SIG-M5 treated with dmso at 0.1 percent for 504 hours (cell line): Measurements from ENCODE around the gene KIRREL3.

Experiments
- DNase-seq: peaks from one replicate; lab custom pipeline; 2025; ENCODE audit not compliant: unreplicated experiment; lab: John Stamatoyannopoulos, UW

Gene KIRREL3

DNA sequence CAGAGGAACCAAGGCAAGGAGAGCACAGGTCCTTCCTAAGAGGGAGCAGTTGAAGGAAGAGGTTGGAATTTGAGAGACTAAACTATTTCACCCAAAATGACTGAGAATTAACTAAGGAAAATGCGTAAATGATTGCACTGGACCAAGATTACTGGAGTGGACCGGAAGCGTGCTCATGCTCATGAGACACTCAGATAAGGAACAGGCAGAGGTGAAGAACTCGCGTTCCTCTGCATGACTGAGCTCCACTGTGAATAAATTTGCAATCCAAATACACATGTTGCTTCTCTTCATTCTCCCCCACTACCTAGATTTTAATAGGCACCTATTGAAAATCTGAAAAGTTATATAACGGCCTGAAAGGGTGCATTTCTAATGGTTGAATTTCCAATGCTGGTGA is 207.0 kb downstream of the KIRREL3 start:
- DNase-seq, result no peak

DNA sequence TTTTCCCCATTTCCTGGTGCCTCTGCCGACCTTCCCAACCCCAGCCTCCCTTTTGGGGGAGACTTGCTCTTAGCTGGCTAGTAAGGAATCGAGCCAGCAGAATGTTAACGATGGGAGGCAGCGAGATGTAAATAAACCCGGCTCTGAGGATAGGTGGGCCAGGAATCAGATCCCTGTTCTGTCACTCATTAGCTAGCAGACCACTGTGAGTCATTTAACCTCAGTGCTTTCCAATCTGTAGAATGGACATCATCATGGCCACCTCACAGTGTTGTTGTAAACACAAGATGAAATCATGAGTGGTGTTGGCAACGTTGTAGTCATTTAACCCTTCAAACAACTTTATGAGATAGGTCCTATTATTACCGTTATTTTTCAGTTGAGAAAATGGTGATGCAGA is 208.6 kb downstream of the KIRREL3 start:
- no peak for DNase-seq

DNA sequence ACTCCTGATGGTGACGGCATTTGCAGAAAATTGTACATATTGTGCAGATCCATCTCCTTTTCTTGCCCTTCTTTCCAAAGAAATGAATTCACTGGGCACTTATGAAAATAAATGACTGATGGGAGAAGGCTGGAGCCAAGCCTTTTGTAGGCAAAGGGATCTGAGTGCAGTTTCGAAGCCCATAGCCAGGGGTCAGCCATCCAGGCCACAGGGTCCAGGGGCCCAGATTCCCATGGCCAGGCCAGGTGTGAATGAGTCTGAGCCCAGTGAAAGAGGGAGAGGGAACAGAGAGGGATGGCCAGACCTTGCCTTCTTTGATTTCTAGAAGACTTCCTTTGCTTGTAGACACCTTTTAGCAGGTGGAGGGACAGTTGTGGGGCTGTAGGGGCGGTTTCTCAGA is 209.1 kb downstream of the KIRREL3 start:
- no peak for DNase-seq

DNA sequence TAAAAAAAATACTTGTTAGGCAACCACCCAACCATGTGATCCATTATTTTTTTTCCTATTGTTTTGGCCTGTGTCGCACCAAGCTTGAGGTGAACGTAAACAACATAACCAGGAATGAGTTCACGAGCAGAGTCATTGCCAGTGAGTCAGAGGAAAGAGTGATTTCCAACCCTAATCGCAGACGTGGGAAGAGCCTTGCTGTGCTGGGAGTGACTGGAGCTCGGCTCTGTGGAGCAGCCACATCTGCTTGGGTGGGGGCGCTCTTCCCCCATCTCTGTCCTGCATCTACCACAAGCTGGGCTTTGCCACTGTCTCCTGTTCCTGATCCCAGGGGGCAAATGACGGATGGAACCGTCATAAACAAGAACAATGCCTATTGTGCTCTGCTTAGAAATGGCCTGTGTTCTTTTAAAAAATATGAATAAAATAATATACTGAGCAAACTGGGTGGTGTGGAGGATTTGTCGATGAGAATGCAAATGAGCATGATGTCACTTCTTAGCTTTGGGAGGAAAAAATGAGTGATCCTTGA is 210.0 kb downstream of the KIRREL3 start:
- DNase-seq, result no peak

DNA sequence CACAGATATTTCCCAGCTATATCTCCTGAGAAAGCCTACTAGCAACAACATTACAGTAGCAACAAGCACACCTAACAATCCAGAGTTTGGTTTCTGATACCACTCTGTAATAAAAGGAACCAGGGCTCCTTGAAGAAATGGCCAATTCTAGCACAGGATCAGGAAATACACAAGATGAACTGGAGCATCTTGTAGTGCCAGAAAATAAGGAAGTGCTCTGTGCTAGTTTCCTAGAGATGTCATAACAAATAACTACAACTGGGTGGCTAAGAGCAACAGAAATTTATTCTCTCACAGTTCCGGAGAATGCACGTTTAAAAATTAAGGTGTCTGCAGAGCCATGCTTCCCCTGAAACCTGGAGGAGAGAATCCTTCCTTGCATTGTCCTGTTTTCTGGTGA is 217.8 kb downstream of the KIRREL3 start:
- no peak for DNase-seq

DNA sequence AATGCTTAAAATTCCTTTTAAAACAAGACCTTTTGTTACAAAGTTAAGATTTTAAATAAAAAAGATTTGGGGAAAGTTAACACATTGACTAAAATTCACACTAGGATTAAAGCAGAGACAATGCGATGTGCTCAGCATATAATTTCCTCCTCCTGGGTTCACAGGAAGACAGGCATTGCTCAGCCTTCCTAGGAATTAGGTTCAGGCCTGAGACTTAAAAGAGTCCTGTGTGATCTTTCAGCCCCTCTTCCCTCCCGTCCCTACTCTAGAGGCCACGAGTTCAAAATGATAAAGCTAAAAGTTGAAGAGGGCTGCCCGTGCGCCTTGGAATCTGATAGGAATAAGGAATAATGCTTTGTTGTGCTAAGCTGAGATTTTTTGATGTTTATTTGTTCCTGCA is 218.6 kb downstream of the KIRREL3 start:
- DNase-seq, result no peak

DNA sequence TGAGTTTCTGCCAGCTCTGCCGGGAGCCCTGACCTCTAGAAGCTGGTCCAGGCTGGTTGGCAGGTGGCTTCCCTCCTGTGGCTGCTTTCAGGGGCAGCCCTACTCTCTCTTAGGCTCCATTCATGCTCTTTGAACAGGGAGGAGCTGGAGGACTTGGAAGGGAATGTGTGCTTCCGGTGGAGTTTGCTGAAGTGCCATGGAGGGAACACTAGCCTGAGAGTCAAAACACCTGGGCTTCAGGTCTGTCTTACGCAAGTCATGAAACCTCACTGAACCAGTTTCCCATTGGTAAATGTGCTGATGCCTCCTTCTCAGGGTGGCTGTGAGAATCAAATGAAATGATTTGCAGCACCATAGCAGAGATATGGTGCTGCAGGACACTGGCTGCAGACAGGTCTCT is 224.5 kb downstream of the KIRREL3 start:
- DNase-seq, result no peak

DNA sequence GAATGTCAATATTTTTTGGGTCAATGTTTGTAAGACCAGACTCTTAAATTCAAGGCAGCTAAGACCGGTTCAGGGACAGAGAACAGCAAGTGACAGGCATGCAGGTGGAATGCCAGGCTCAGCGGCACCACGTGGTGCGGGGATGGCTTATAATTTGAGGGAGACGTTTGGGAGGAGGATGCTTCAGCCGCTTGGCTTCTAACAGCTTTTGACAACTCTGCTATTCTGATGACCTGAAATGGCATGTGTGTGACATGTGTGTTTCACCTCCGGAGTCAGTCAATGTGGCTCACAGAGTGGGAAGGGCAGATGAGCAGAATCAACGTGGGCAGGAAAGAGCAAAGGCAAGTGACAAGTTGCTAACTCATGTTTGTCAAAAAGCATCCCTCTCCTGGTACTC is 228.3 kb downstream of the KIRREL3 start:
- DNase-seq, result no peak

DNA sequence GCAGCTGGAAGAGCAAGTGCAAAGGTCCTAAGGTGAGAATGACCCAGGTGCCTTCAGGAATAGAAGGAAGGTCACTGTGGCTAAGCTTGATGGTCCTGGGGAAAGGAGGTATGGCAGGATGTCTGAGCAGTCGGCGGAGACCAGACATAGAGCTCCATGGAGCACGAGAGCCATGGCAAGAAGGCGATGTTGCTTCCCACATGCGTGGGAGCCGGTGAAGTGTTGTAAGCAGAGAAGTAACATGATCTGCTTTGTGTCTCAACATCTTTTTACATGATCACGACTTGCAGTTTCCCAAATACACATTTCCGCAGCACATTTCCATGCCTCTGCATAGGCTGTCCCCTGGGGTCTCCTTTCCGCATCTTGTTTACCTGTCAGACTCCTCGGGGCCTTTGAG is 231.9 kb downstream of the KIRREL3 start:
- DNase-seq, result no peak

DNA sequence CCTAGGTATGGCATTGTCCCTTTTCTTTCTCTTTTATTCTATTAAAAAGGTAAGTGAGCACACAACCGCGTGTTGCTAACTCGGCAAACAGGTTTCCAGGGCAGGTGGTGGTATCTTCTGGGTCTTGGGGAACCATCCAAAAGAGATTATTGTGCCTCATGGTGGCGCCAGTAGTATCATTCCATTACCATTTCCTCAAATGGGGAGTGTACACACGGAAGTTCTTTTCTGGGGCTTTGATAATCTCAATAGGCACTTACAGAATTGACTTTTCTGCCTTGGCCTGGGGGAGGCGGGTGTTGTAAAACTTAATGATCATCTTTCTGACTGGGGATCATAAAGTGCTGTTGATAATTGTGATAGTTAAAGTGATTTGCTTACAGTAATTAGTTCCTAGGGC is 234.1 kb downstream of the KIRREL3 start:
- no peak for DNase-seq

DNA sequence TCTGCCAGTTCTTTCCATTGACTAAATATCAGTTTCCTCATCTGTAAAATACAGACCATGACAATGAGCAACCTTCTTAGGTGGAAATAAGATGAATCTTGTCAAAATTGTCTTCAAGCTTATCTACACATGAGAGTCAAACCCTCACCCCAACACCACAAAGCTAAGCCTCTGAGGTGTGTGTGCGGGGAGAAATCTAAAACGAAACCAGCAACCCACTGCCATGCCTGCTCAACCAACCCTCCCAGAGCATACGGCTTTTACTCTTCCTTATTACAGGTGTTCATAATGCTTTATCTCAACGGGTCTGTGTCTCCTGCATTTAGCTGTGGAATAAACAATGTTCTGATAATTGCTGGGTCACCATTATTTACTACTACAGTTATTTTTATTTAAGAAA is 235.4 kb downstream of the KIRREL3 start:
- no peak for DNase-seq

DNA sequence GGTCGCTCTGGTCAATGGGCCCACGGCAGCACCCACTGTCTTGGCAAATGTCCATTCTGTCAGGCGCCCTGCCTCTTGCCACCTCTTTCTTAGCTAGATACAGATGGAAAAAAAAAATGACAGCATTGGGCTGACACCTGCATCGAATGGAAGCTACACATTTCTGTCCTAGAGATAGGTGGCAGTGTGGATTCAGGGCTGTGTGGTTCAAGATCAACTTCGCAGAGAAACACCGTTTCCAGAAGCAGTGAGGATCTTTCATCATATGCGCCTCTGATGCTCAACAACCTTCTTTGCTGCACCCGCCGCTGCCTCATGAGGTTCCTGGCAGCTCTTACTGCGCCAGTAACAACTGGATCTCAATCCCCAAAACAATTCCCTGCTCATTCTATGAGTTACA is 236.3 kb downstream of the KIRREL3 start:
- no peak for DNase-seq

DNA sequence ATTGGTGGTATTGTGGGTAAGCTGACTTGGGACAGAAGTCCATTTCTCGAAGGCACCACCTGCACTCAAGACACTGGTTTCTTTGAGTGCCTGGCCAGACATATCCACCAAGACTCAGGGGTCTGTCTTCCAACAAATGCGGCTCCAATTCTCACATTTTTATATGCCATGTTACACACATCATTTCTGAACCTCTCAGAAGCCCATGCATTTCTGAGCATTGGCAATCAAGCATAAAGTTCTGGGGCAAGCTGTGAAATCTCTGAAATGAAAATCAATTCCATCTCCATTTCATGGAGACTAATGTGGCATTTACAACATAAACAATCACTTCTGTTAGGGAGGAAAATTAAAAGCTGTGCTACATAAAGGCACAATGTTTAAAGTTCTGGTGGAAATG is 243.7 kb downstream of the KIRREL3 start:
- DNase-seq, result no peak

DNA sequence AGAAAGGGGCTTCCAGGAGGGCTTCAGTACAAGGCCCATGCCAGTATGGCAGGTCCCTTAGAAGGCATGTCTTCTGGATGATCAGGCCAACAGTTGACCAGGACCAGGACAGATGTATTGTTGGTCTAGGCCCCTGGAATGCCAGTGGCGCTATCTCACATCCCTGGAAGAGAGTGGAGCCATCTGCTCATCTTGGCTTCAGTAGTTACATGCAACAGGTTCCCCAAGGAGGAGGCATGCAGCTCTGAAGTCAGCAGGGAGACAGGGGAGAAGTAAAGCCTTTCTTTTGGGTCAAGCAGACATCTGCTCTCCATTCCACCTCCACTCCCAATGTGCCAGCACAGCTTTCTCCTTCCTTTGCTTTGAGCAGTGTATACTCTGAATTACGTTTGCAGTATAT is 244.1 kb downstream of the KIRREL3 start:
- no peak for DNase-seq

DNA sequence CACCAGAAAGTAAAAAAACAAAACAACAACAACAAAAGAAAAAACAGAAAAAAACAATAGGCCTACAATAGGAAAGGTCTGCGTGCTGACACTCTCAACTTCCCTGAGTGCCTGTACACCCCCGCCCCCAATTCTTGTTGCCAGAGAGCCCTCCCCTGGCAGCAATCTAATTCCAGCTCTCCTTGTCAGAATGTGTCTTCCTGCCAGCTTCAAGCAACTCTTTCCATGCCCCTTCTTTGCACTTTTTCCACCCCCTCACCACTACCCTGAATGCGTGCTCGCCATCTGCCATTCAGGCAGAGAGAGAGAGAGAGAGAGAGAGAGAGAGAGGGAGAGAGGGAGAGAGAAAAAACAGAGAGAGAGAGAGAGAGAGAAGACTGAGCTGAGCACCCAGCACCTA is 245.0 kb downstream of the KIRREL3 start:
- DNase-seq, result no peak

DNA sequence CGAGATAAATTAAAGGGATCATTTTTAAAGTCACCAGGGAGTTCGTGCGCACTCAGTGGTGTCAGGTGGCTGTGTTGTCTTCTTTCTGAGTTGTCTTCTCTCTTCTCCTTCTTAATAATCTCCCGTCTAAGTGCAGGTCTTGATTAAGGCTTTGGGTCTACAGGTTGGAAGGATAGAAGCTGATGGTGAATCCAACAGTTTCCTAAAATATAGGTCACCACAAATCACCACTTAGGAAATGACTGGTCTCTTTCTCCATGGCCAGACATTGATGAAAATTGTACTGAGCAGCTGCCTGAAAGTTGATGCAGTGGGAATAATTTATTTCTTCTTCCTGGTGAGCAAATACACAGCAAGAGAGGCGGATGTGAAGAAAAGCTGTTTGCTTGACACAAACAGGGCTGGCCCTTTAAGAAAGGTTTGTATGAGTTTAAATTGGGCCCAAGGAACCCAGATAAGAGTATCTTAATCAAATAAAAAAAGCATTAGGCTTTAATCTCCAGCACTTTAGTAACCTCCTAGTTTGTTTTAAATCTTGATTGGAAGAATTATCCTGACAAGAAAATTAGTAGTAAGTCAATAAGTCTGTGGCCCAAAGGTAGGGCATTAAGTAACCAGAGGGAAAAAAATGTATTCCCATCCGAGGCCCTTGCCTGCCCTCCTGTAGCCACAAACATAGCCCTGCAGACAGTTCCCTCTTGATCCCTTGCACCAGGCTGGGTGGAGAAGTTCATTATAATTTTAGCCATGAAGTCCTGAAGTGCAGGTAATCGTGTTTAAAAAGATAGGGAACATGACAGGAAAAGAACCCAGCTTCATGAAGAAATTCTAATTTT is 245.8 kb downstream of the KIRREL3 start:
- no peak for DNase-seq

DNA sequence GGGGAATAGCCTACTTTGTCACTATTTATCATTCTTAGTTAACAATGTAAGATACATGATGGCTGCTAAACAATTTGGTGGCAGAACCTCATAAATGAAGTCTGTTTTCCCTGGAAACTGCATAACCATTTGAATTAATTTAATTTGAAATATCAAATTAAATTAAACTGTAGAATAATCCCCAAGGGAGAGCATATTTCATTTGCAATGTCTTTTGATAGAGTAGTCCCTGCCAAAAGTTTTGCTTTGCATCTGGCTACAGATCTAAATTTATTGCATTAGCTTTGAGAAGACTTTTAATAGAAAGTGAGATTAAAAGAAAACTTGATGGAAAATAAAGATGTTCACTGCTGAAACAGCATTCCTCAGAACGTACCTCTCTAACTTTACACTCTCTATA is 246.6 kb downstream of the KIRREL3 start:
- DNase-seq, result no peak

DNA sequence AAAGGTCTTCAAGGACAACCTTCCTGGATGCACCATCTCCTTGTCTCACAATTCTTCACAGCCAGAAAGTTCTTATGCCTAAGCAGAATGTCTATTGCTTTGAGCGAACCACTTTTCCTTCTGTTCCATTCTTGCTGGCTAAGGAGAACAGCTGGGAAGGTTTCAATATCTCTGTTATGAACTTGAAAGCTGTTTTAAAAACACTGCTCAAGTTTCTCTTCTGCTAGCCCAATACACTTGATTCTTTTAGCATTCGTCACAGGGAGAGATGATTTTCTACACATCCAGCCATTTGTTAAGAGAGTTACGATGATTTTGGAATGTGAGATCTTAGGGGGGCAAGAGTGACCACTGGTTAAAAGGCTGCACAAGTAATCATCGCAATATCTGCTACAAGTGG is 249.3 kb downstream of the KIRREL3 start:
- DNase-seq, result no peak

DNA sequence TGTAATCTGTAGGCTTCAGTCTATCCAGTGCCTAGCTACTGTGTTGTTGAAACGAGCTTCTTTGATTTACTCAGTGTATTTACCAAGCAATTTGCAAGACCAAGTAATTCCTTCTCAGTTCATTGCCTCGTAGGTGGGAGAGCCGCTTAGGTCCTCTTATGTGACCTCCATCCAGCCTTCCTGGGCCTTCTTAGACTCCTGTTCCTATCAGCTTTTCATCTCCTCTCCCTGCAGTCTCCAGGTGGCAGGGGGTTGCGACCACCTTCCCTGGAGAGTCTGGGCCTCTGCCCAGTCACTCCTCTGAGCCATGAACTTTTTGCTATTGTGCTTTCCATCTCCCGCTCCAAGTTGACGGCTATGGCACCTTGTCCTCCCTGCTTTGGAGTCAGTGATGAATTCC is 251.8 kb downstream of the KIRREL3 start:
- DNase-seq, result no peak

DNA sequence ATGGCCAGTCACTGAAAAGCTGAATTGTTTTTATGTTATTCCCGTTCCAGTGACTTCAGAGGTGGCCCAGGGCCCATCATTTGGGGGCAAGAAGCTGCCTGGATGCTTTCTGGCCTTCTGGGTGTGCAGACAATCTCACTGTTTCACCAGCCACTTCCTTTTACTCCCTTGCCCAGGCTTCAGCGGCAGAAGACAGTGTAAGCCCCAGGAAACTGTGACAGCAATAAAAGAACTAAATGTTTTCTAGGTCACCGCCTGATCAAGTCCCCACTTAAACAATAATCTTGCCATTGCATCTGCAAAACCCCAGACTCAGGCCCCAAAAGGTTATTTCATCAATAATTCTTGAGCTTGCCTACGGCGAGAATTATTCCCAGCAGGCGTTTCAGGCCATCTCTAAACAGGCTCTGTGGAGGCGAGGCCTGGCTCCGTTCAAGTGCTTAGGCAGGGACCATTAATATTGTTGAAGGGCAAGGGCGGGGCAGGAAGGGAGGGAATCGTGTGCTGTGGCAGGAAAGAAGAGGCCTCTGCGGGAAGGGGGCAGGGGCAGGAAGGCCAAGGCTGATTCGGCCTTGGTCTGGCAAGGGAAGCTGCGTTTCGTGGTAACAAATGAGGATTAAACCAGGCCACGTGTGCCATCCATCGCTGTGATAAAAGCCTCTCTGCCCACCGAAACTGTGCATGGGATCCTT is 252.3 kb downstream of the KIRREL3 start:
- DNase-seq, result no peak

DNA sequence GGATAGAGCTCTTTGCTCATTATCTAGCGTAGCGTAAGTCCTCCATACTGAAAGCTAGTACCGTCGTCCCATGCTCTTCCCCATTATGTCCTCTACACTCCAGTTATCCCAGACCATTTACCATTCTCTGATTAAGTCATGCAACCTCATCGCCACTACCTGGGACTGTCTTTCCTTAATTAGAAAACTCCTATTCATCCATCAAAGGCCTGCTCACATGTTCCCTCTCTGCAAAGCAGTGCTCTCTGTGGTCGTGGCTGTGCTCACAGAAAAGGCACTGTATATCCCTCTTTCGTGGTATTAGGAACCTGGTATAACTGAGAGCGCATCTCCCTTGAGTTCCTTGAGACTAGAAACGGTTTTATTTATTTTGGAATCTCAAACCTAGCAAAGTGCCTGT is 253.3 kb downstream of the KIRREL3 start:
- DNase-seq, result no peak

DNA sequence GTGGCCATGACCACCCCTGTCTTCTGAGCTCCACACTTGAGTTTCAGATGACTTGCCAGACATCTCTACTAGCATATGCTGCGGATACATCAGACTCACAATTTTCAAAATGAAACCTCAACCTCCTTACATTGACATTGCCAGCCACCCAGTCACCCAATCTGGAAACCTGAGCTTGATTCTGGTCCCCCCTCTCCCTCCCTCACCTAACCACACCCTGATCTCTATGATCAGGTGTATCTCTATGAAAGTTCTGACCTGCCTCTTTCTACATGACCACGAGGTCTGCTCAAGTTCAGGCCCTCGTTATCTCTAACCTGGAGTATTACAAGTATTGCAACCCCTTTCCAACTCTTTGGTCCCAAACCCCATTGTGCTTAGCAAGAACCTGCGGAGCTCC is 254.1 kb downstream of the KIRREL3 start:
- DNase-seq, result no peak

DNA sequence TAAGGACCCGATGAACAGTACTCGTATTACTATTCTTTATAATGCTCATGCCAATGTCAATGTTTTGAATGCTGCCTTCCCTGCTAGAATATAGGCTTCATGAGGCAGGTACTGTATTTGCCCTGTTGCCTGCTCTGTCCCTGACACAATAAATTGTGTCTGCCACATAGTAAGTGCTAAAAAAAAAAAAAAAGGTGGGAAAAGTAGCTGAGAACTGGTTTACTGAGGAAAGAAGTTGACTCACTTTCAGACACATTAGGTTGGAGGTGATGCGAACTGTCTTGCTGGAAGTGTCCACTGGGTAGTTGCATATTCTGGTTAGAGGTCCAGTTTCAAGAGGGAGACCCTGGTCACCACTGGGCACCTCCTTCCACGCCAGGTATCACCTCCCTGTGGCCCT is 255.9 kb downstream of the KIRREL3 start:
- DNase-seq, result no peak
